DOHH2 (cell line): ENCODE data around the gene IFT57.

Experiments used
- CTCF ChIP-seq: fragments of 200-600 bp; sonication (generic); IDR thresholded peaks from one replicate; pipeline ENCODE4 v1.5.1; 2014; ENCODE audit warnings: antibody characterized with exemption, mild to moderate bottlenecking, low read depth, low read length; ENCODE audit not compliant: poor library complexity, severe bottlenecking
- EZH2phosphoT487 ChIP-seq: fragments of 200-600 bp; sonication (generic); IDR thresholded peaks from 2 replicates; pipeline ENCODE4 v1.6.1; 2017; ENCODE audit warnings: borderline replicate concordance, mild to moderate bottlenecking, antibody characterized with exemption, low read length, moderate library complexity, mixed read lengths

DNA sequence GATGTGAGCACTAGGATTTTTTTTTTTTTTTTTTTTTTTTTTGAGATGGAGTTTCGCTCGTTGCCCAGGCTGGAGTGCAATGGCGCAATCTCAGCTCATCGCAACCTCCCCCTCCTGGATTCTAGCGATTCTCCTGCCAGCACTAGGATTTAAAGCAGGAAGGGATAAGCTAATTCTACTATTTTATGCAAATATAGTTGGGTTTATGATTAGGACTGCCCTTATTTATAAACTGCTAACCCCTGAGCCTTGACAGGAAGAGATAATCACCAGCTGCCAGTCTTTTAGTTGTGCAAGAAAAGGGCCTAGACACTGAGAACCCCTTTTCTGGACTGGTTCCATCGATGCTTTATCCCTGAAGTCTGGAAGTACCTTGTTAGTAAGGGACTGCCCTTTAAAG, 36.7 kb downstream of the IFT57 start:
- TF ChIP-seq CTCF (no peak), EZH2phosphoT487 (no peak)
